Nephron (organoid): ENCODE results near the gene TRAK2.
A peak's percentile ranks its signal among the peaks of the same experiment; 100 is the strongest.

ENCODE experiments used
- H3K27ac Mint-ChIP-seq, 3 experiments: 2 replicates each; pipeline ENCODE4 v1.8.0; 2020; ENCODE audit warnings: mixed read lengths in 3 of 3, mild to moderate bottlenecking in 2 of 3, moderate library complexity in 1 of 3
- H3K27me3 Mint-ChIP-seq: 2 replicates; pipeline ENCODE4 v1.8.0; 2021; ENCODE audit warnings: low read depth, mild to moderate bottlenecking, moderate library complexity, mixed read lengths
- H3K36me3 Mint-ChIP-seq: 2 replicates; pipeline ENCODE4 v1.8.0; 2020; ENCODE audit warnings: low read depth, mixed read lengths
- H3K4me1 Mint-ChIP-seq: 2 replicates; pipeline ENCODE4 v1.8.0; 2020; ENCODE audit warnings: mixed read lengths
- H3K4me3 Mint-ChIP-seq, 3 experiments: 2 replicates each; pipeline ENCODE4 v1.8.0; 2020; ENCODE audit warnings: mild to moderate bottlenecking in 3 of 3, mixed read lengths in 3 of 3, moderate library complexity in 2 of 3
- H3K9me3 Mint-ChIP-seq: 2 replicates; pipeline ENCODE4 v1.8.0; 2020; ENCODE audit warnings: mixed read lengths
- CTCF ChIP-seq, 3 experiments: fragments of 200-600 bp; sonication (generic); IDR thresholded peaks; one replicate each; pipeline ENCODE4 v1.5.0; 2021; ENCODE audit warnings: antibody characterized with exemption in 3 of 3; ENCODE audit not compliant: unreplicated experiment in 3 of 3

TRAK2 gene

GRCh38 chr2:201358684-201359083, 92.6 kb downstream of the TRAK2 start:
- Mint-ChIP-seq H3K9me3 (peaks cover 3% of the 10 kb centered on the region), H3K4me3 (no peak overlapping the region), H3K4me1 (no peaks in the 10 kb centered on the region)

GRCh38 chr2:201357221-201357620, 94.0 kb downstream of the TRAK2 start, which contains the start of gene FLACC1:
Gene FLACC1, minus strand, starts transcription at chr2:201357345. Its CDS starts 5,941 bp downstream, at chr2:201351404.
- no peaks in the 10 kb centered on the region for H3K4me1 Mint-ChIP-seq
- H3K9me3 Mint-ChIP-seq: no peaks in the 10 kb centered on the region
- TF ChIP-seq CTCF (IDR thresholded peaks at IDR 0.05; ENCODE audit: unreplicated experiment in 3 of 3): no peak
- H3K4me3 Mint-ChIP-seq: no peak within 1 kb of the TSS
- peak within 1 kb of the TSS; percentile 59 to 83 (median 63) for H3K27ac Mint-ChIP-seq
- no peaks in the 10 kb centered on the region for H3K27me3 Mint-ChIP-seq
- peaks cover 11% of the 10 kb centered on the region for H3K36me3 Mint-ChIP-seq

More at GRCh38 chr2:201358684-201359083, 92.6 kb downstream of the TRAK2 start:
- Mint-ChIP-seq H3K27ac (no peak overlapping the region), H3K36me3 (peaks cover 23% of the 10 kb centered on the region), H3K27me3 (no peaks in the 10 kb centered on the region)
- TF ChIP-seq CTCF (IDR thresholded peaks at IDR 0.05; ENCODE audit: unreplicated experiment in 3 of 3): no peak

GRCh38 chr2:201353116-201353515, 98.1 kb downstream of the TRAK2 start:
- TF ChIP-seq CTCF (IDR thresholded peaks at IDR 0.05; ENCODE audit: unreplicated experiment in 3 of 3): no peak
- Mint-ChIP-seq H3K36me3 (no peaks in the 10 kb centered on the region), H3K9me3 (no peaks in the 10 kb centered on the region), H3K4me1 (no peaks in the 10 kb centered on the region), H3K4me3 (no peak overlapping the region), H3K27me3 (no peaks in the 10 kb centered on the region), H3K27ac (no peak overlapping the region)

- no peaks in the 10 kb centered on the region for H3K36me3 Mint-ChIP-seq
- H3K27ac Mint-ChIP-seq: no peak overlapping the region
- H3K4me1 Mint-ChIP-seq: no peaks in the 10 kb centered on the region
- H3K4me3 Mint-ChIP-seq: no peak overlapping the region
- TF ChIP-seq CTCF (IDR thresholded peaks at IDR 0.05; ENCODE audit: unreplicated experiment in 3 of 3): no peak
- H3K9me3 Mint-ChIP-seq: no peaks in the 10 kb centered on the region
- H3K27me3 Mint-ChIP-seq: no peaks in the 10 kb centered on the region
Measured at GRCh38 chr2:201350879-201351278, 100.4 kb downstream of the TRAK2 start.

- Mint-ChIP-seq H3K27ac (no peak overlapping the region), H3K27me3 (no peaks in the 10 kb centered on the region), H3K4me3 (no peak overlapping the region), H3K4me1 (peaks cover 9% of the 10 kb centered on the region), H3K36me3 (no peaks in the 10 kb centered on the region), H3K9me3 (no peaks in the 10 kb centered on the region)
- no peak for TF ChIP-seq CTCF (IDR thresholded peaks at IDR 0.05; ENCODE audit: unreplicated experiment in 3 of 3)
Measured at GRCh38 chr2:201349601-201350000, 101.7 kb downstream of the TRAK2 start.

GRCh38 chr2:201348758-201349157, 102.5 kb downstream of the TRAK2 start:
- no peak overlapping the region for H3K27ac Mint-ChIP-seq
- no peaks in the 10 kb centered on the region for H3K27me3 Mint-ChIP-seq
- peaks cover 13% of the 10 kb centered on the region for H3K4me1 Mint-ChIP-seq
- no peak for TF ChIP-seq CTCF (IDR thresholded peaks at IDR 0.05; ENCODE audit: unreplicated experiment in 3 of 3)
- H3K4me3 Mint-ChIP-seq: no peak overlapping the region
- no peaks in the 10 kb centered on the region for H3K36me3 Mint-ChIP-seq
- H3K9me3 Mint-ChIP-seq: no peaks in the 10 kb centered on the region
